Cardiac septum (tissue), 1 donor: ENCODE results near the gene KIF23. TPM values are rescaled to one million over a fixed set of nuclear protein-coding genes. Genes with fewer than 3 reads are reported as not detected.
"Not testable (repeated sequence)": the region's sequence is repeated elsewhere in the genome, so short reads cannot be mapped to it uniquely, and the experiment has no call there.

Source experiments
- DNase-seq: peaks from one replicate; pipeline ENCODE4 v3.0.0-alpha.2; 2020; ENCODE audit warnings: low spot score
- intact Hi-C: fragments of 100-400 bp; cut with DNase I; formaldehyde crosslinking; loops from one replicate; pipeline ENCODE4 v1.14.0; 2022
- total RNA-seq: library from RNA; stranded (reverse); fragmentation: NEBNext Ultra II Directional; extraction: Animal tissue kit (Norgen Biotek cat#: 25700); gene quantifications from one replicate; pipeline ENCODE4 v1.2.1, GENCODE V29; 2021
- donor health status: DM: no; HTN: no; CAD: no.

Gene KIF23
- total RNA-seq, 1 donor from 2014 or later: 1.3 TPM

- intact Hi-C loops: no loop called here
- no peak for DNase-seq
Observed at GRCh38 chr15:69422336-69422895, 8.3 kb downstream of the KIF23 start.

GRCh38 chr15:69424001-69424400 is 9.9 kb downstream of the KIF23 start:
- DNase-seq: no peak
- intact Hi-C loops: no loop called here

- intact Hi-C loops: no loop called here
- DNase-seq: no peak
Observed at GRCh38 chr15:69424748-69425413, 10.7 kb downstream of the KIF23 start.

GRCh38 chr15:69433831-69434230 is 19.7 kb downstream of the KIF23 start:
- DNase-seq: no peak
- intact Hi-C loops: no loop called here

- no peak for DNase-seq
- intact Hi-C loops: no loop called here
Observed at GRCh38 chr15:69434238-69434637, 20.1 kb downstream of the KIF23 start.

- DNase-seq: no peak
- intact Hi-C loops: no loop called here
Observed at GRCh38 chr15:69434679-69435078, 20.5 kb downstream of the KIF23 start.

- DNase-seq: no peak
- intact Hi-C loops: no loop called here
Observed at GRCh38 chr15:69435985-69436384, 21.8 kb downstream of the KIF23 start.

- no peak for DNase-seq
- intact Hi-C loops: no loop called here
Observed at GRCh38 chr15:69436951-69437350, 22.8 kb downstream of the KIF23 start.

- DNase-seq: no peak
- intact Hi-C loops: no loop called here
Observed at GRCh38 chr15:69439623-69440022, 25.5 kb downstream of the KIF23 start.

- no peak for DNase-seq
- intact Hi-C loops: no loop called here
Observed at GRCh38 chr15:69443032-69443611, 29.0 kb downstream of the KIF23 start.

GRCh38 chr15:69444686-69445085 is 30.5 kb downstream of the KIF23 start:
- no peak for DNase-seq
- intact Hi-C loops: no loop called here

GRCh38 chr15:69446953-69447352 is 32.8 kb downstream of the KIF23 start:
- DNase-seq: no peak
- intact Hi-C loops: no loop called here

GRCh38 chr15:69450221-69450620 is 36.1 kb downstream of the KIF23 start:
- intact Hi-C loops, DNase-seq: not testable (repeated sequence)

GRCh38 chr15:69450968-69451695 is 37.0 kb downstream of the KIF23 start:
- intact Hi-C loops: no loop called here
- DNase-seq: no peak

GRCh38 chr15:69451951-69452691 is 38.0 kb downstream of the KIF23 start:
- peak; percentile 81 for DNase-seq
- intact Hi-C loops: no loop called here

GRCh38 chr15:69452692-69453521 is 38.8 kb downstream of the KIF23 start, which contains the start of gene RPLP1:
Gene RPLP1, plus strand, starts transcription at chr15:69452818. Its CDS starts 131 bp downstream, at chr15:69452949.
- intact Hi-C loops: no loop called here
- DNase-seq: peak; percentile 98

- no peak for DNase-seq
- intact Hi-C loops: no loop called here
Observed at GRCh38 chr15:69454953-69455352, 40.8 kb downstream of the KIF23 start.

- intact Hi-C loops: no loop called here
Observed at GRCh38 chr15:69456208-69457166, 42.3 kb downstream of the KIF23 start.

More at GRCh38 chr15:69456208-69457166, 42.3 kb downstream of the KIF23 start:
- DNase-seq: no peak
